GM21367 (cell line): Measurements from ENCODE around the gene NEK7.
A peak's percentile ranks its signal among the peaks of the same experiment; 100 is the strongest.

Experiments
- ATAC-seq: cut with Tn5 transposase; IDR thresholded peaks from one replicate; pipeline ENCODE4 v1.9.1; 2021; ENCODE audit not compliant: unreplicated experiment

NEK7 gene

GRCh38 chr1:198141668-198142351 is 15.0 kb upstream of the NEK7 start:
- no peak for ATAC-seq

- ATAC-seq = no peak
Observed at GRCh38 chr1:198143797-198144196, 13.0 kb upstream of the NEK7 start.

GRCh38 chr1:198147216-198147615 is 9.6 kb upstream of the NEK7 start:
- no peak for ATAC-seq

GRCh38 chr1:198150369-198150768 is 6.4 kb upstream of the NEK7 start:
- ATAC-seq = no peak

GRCh38 chr1:198151688-198152087 is 5.1 kb upstream of the NEK7 start:
- ATAC-seq = no peak

GRCh38 chr1:198153103-198153502 is 3.7 kb upstream of the NEK7 start:
- ATAC-seq = no peak

- no peak for ATAC-seq
Observed at GRCh38 chr1:198153804-198154203, 3.0 kb upstream of the NEK7 start.

GRCh38 chr1:198155253-198155652 is 1.5 kb upstream of the NEK7 start:
- ATAC-seq = no peak

- peak; percentile 18 for ATAC-seq
Observed at GRCh38 chr1:198156111-198156744, 570 bp upstream of the NEK7 start.

GRCh38 chr1:198157241-198157846 is 546 bp downstream of the NEK7 start:
- peak; percentile 39 for ATAC-seq

- ATAC-seq = no peak
Observed at GRCh38 chr1:198157847-198158725, 1.3 kb downstream of the NEK7 start.

GRCh38 chr1:198158735-198159589 is 2.2 kb downstream of the NEK7 start:
- peak; percentile 64 for ATAC-seq

GRCh38 chr1:198160222-198160621 is 3.4 kb downstream of the NEK7 start:
- no peak for ATAC-seq

- ATAC-seq = no peak
Observed at GRCh38 chr1:198160946-198161614, 4.3 kb downstream of the NEK7 start.

GRCh38 chr1:198161718-198162090 is 4.9 kb downstream of the NEK7 start:
- ATAC-seq = no peak

GRCh38 chr1:198162091-198162767 is 5.4 kb downstream of the NEK7 start:
- peak; percentile 23 for ATAC-seq

- ATAC-seq = peak; percentile 31
Observed at GRCh38 chr1:198165927-198166647, 9.3 kb downstream of the NEK7 start.

GRCh38 chr1:198166900-198167299 is 10.1 kb downstream of the NEK7 start:
- no peak for ATAC-seq

- ATAC-seq = peak; percentile 70
Observed at GRCh38 chr1:198167436-198167934, 10.7 kb downstream of the NEK7 start.
